ENCODE measurements around the gene GCDH.

GRCh38 chr19:12890787-12891552 lies at the start of gene GCDH:
- TF ChIP-seq CTCF (IDR thresholded peaks at IDR 0.05; ENCODE audit: low read length) (no peak), EZH2phosphoT487 (IDR thresholded peaks at IDR 0.05; ENCODE audit: low read length) (no peak), EZH2 (optimal IDR thresholded peaks at IDR 0.05; ENCODE audit: low read depth, low read length) (no peak)

Data from MM.1S (cell line).